Activated CD4-positive, alpha-beta memory T cell treated with anti-CD3 and anti-CD28 coated beads for 36 hours (primary cell): ENCODE results near the gene RASSF1. TPM values are rescaled to one million over a fixed set of nuclear protein-coding genes. Genes with fewer than 3 reads are reported as not detected.
A peak's percentile ranks its signal among the peaks of the same experiment; 100 is the strongest.

Source experiments
- CTCF ChIA-PET: fragments of 350-600 bp; sonication (Branson Sonifier 250); formaldehyde crosslinking; loops from one replicate; lab custom pipeline; 2021; ENCODE audit warnings: antibody characterized with exemption, inconsistent platforms; lab: Charles Lee
- POLR2A ChIA-PET: fragments of 350-600 bp; sonication (Branson Sonifier 250); formaldehyde crosslinking; loops from one replicate; lab custom pipeline; 2021; ENCODE audit warnings: antibody characterized with exemption; lab: Charles Lee
- DNase-seq: peaks from one replicate; pipeline ENCODE4 v3.0.0-alpha.2; 2020
- H3K27ac Mint-ChIP-seq: one replicate; pipeline ENCODE4 v1.8.0; 2021; ENCODE audit warnings: mixed read lengths
- H3K27me3 Mint-ChIP-seq: one replicate; pipeline ENCODE4 v1.8.0; 2021; ENCODE audit warnings: mixed read lengths
- H3K36me3 Mint-ChIP-seq: one replicate; pipeline ENCODE4 v1.8.0; 2021; ENCODE audit warnings: mixed read lengths
- H3K4me1 Mint-ChIP-seq: one replicate; pipeline ENCODE4 v1.8.0; 2021; ENCODE audit warnings: low read depth, mixed read lengths
- H3K4me3 Mint-ChIP-seq: one replicate; pipeline ENCODE4 v1.8.0; 2021; ENCODE audit warnings: mild to moderate bottlenecking, mixed read lengths
- H3K9me3 Mint-ChIP-seq: one replicate; pipeline ENCODE4 v1.8.0; 2021; ENCODE audit warnings: mixed read lengths
- intact Hi-C: fragments of 100-400 bp; cut with micrococcal nuclease; formaldehyde crosslinking; loops from one replicate; pipeline ENCODE4 v1.15.1; 2023
- total RNA-seq, 2 experiments: library from RNA; stranded (reverse); gene quantifications; one replicate each; pipeline ENCODE4 v1.2.3, GENCODE V29; 2021

RASSF1 gene
- total RNA-seq, 2 experiments from 2014 or later, result 48.8 to 52.6 TPM

DNA sequence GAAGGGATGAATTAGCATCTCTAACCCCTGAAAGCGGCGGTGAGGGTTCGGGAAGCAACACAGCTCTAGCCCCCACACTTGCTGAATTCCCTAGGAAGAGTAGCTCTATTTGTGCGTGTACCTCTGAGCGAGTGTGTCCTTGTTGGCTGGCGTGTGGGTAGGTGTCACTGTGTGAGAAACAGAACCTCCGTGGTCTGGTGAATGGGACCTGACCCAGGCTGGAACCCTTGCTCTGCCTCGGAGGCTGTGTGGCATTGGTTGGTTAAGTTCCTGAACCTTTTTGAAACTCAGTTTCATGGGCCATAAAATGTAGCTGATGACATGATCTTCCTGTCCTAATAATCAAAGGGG is 19.1 kb upstream of the RASSF1 start:
- POLR2A ChIA-PET, result interaction anchor here (0.8 to 1.5 kb wide), 2 partner anchors 9 to 22 kb away, joined by 3 to 6 read pairs; partner anchors contain the start of genes CYB561D2 and NPRL2
- no peaks in the 10 kb centered on the region for H3K27me3 Mint-ChIP-seq
- DNase-seq, result no peak
- CTCF ChIA-PET, result interaction anchor here (0.9 to 4.4 kb wide), 2 partner anchors 12 to 182 kb away, joined by 3 to 34 read pairs; no protein-coding TSS in a partner anchor
- peaks cover 20% of the 10 kb centered on the region for H3K36me3 Mint-ChIP-seq
- no peaks in the 10 kb centered on the region for H3K9me3 Mint-ChIP-seq
- intact Hi-C loops, result loop anchor here (1.0 to 10.0 kb wide), 7 partner anchors 8 to 1145 kb away; partner anchors contain the start of genes C3orf18, DCAF1, HEMK1 and HYAL3
- peak overlapping the region; percentile 86 for H3K27ac Mint-ChIP-seq
- H3K4me1 Mint-ChIP-seq, result peaks cover 39% of the 10 kb centered on the region
- peak overlapping the region; percentile 95 for H3K4me3 Mint-ChIP-seq

DNA sequence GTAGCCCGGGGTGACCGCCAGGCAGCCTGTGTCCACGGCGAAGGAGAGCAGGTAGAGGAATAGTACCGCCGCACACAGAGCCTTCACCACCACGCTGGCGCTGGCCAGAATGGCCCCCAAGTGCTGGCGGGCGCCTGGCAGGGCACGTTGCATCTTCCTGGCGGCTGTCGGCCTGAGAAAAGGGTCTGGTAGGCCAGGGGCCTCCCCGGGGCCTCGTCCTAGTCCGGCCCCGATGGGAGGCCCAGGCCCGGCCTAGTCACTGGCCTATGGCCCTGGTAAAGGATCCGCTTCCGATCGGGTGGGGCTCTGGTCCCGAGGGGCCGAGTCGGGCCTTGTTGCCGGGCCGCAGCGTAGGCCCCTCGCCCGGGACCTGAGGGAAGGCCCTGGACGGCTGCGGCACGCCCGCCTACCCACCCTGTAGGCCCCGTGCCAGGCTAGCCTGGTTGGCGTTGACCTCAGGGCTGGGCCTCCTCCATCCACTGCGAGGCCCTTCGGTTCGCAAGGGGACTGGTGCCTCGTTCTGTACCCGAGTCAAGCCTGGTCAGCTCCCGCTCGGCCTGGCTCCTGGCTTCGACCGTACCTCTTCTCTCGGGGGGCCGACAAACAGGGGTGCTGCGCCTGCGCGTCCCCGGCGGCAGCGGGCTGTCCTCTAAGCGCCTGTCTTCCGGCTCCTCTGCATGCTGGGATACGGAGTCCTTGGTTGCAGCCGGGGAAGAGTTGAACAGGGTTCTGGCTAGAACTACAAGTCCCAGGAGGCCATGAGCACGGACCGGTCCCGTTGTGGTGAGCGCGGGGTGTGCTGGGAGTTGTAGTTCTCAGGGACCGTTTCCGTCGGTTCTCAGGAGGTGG is 18.5 kb upstream of the RASSF1 start, which contains the start of gene TMEM115:
TSS of gene TMEM115 (minus strand) at position 611 of the 849 bp plus-strand sequence. CDS start at position 153, 458 bp downstream.
- H3K36me3 Mint-ChIP-seq, result peaks cover 23% of the 10 kb centered on the region
- POLR2A ChIA-PET, result interaction anchor here (0.8 to 1.5 kb wide), 2 partner anchors 8 to 22 kb away, joined by 3 to 6 read pairs; partner anchors contain the start of genes CYB561D2 and NPRL2
- peak within 1 kb of the TSS; percentile 86 for H3K27ac Mint-ChIP-seq
- peak within 1 kb of the TSS; percentile 95 for H3K4me3 Mint-ChIP-seq
- H3K9me3 Mint-ChIP-seq, result no peaks in the 10 kb centered on the region
- peaks cover 39% of the 10 kb centered on the region for H3K4me1 Mint-ChIP-seq
- CTCF ChIA-PET, result interaction anchor here (0.9 to 4.4 kb wide), 2 partner anchors 11 to 183 kb away, joined by 3 to 34 read pairs; no protein-coding TSS in a partner anchor
- peak; percentile 97 for DNase-seq
- H3K27me3 Mint-ChIP-seq, result no peaks in the 10 kb centered on the region
- intact Hi-C loops, result loop anchor here (1.0 to 10.0 kb wide), 7 partner anchors 8 to 1146 kb away; partner anchors contain the start of genes C3orf18, DCAF1, HEMK1 and HYAL3

DNA sequence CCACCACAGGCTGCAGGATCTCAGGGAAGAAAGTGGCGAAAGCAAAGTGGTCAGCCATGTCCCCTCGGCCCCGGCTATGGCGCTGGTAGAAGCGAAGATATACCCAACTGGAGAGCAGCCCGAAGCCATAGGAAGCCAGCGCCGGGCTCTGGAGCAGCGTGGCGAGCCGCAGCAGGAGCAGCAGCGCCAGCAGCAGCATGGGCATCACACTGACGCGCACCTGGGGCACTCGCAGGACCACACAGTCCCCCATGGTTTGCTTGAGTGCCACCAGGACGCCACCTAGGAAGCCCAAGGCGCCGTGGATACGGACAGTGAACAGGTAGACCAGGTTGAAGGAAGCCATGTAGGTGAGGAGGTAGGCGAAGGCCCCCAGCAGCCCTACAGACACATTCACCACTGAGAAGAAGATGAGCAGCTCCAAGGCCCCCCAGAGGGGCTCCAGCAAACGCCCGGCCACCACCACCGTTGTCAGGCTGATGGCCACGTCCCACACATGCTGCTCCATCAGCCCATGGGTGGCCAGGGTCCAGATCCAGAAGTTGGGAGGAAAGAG is 17.8 kb upstream of the RASSF1 start:
- POLR2A ChIA-PET, result no interaction called here
- Mint-ChIP-seq H3K27ac (peak overlapping the region; percentile 71), H3K9me3 (no peaks in the 10 kb centered on the region), H3K36me3 (peaks cover 24% of the 10 kb centered on the region), H3K4me1 (peaks cover 39% of the 10 kb centered on the region), H3K4me3 (peak overlapping the region; percentile 95), H3K27me3 (no peaks in the 10 kb centered on the region)
- DNase-seq, result no peak
- CTCF ChIA-PET, result interaction anchor here (4.4 kb wide), 1 partner anchor 10 kb away, joined by 34 read pairs; no protein-coding TSS in a partner anchor
- intact Hi-C loops, result loop anchor here (2.0 to 10.0 kb wide), 4 partner anchors 60 to 1146 kb away; partner anchors contain the start of genes C3orf18, DCAF1, HEMK1 and HYAL3

DNA sequence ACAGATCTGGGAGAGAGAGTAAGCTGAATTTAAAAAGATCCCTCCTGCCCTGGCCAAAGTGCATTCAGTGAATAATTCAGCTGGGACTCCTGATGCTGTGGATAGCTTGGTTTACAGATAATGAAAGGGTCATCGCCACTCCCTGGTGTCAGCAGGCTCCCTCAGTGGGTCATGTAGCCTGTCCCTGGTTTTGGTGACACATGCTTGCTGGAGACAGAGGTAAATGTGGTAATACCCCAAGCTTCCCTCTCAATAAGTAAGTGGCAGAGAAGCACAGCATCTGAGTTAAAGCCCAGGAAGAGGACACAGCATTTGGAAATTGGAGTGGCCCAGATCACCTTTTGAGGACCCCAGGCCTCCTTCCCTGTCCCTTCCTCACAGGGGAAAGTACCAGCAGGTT is 16.8 kb upstream of the RASSF1 start:
- Mint-ChIP-seq H3K4me1 (peaks cover 43% of the 10 kb centered on the region), H3K27ac (no peak overlapping the region), H3K4me3 (peak overlapping the region; percentile 95), H3K27me3 (no peaks in the 10 kb centered on the region), H3K36me3 (peaks cover 24% of the 10 kb centered on the region), H3K9me3 (no peaks in the 10 kb centered on the region)
- intact Hi-C loops, result loop anchor here (5.0 to 10.0 kb wide), 3 partner anchors 210 to 1147 kb away; partner anchors contain the start of genes C3orf18, DCAF1, HEMK1 and RBM15B
- no peak for DNase-seq
- ChIA-PET CTCF (interaction anchor here (0.8 to 4.4 kb wide), 5 partner anchors 9 to 259 kb away, joined by 3 to 34 read pairs (median 3); no protein-coding TSS in a partner anchor), POLR2A (interaction anchor here (1.1 to 1.6 kb wide), 3 partner anchors 9 to 20 kb away, joined by 3 to 5 read pairs (median 3); no protein-coding TSS in a partner anchor)

DNA sequence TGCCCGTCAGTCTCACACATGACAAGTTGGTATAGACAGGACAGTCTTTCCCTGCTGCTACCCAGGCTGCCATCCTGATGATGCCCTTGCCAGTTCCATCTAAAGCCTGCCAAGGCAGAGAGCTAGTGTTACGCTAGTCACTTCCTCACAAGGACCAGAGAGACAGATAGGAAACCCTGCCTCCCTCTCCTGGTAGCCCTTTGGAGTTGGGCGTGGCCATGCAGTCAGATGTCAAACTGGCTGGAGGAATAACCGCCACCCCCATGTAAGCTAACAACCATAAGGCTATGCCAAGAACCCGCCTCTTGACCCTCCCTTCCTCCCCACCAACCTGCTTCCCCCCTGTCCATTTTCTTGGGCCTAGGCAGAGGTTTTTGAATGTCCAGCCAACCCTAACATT is 15.9 kb upstream of the RASSF1 start:
- Mint-ChIP-seq H3K4me1 (peaks cover 48% of the 10 kb centered on the region), H3K36me3 (peaks cover 24% of the 10 kb centered on the region), H3K4me3 (no peak overlapping the region), H3K27me3 (no peaks in the 10 kb centered on the region), H3K27ac (no peak overlapping the region), H3K9me3 (no peaks in the 10 kb centered on the region)
- ChIA-PET POLR2A (interaction anchor here (1.4 to 1.6 kb wide), 3 partner anchors 8 to 20 kb away, joined by 3 to 5 read pairs (median 4); no protein-coding TSS in a partner anchor), CTCF (interaction anchor here (1.2 to 4.4 kb wide), 3 partner anchors 8 to 186 kb away, joined by 3 to 34 read pairs (median 3); no protein-coding TSS in a partner anchor)
- DNase-seq, result no peak
- intact Hi-C loops, result loop anchor here (5.0 to 10.0 kb wide), 3 partner anchors 211 to 1148 kb away; partner anchors contain the start of genes C3orf18, DCAF1, HEMK1 and RBM15B

DNA sequence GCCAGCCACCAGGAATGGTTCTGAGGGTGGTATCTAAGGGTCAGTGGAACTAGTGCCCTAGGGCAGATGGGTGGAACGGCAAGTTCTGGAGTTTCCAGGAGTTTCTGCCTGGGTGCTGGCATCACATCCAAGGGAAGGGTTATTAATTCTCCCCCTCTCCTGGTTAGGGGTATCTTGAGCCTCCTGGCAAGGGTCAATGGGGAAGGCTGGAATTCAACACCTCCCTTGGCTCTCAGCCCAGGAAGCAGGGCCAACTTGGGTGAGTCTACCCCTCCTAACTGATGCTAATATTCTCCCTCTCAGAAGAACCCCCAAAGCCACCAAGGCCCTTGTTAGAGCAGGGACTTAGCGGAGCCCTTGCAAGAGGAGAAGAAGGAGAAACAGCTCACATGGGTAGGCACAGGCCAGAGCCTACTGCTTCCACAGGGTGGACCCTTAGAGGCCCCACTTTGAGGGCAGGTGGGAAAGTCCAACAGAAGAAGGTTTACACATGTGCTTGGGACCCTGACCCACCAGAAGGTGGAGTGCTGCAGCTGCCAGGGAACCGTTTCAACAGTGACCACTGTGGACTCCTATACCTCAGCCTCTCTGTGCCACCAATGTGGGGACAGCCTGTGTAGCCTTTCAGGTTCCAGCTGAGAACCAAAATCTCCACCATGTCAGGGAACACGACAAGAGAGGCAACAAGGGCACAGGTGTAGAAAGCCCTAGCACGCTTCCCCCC is 15.4 kb upstream of the RASSF1 start:
- ChIA-PET POLR2A (interaction anchor here (1.5 to 1.6 kb wide), 2 partner anchors 17 to 19 kb away, joined by 4 to 5 read pairs; no protein-coding TSS in a partner anchor), CTCF (interaction anchor here (1.2 to 4.4 kb wide), 2 partner anchors 8 to 161 kb away, joined by 3 to 34 read pairs; no protein-coding TSS in a partner anchor)
- H3K27me3 Mint-ChIP-seq, result no peaks in the 10 kb centered on the region
- no peak overlapping the region for H3K4me3 Mint-ChIP-seq
- H3K36me3 Mint-ChIP-seq, result peaks cover 24% of the 10 kb centered on the region
- H3K9me3 Mint-ChIP-seq, result no peaks in the 10 kb centered on the region
- intact Hi-C loops, result loop anchor here (5.0 to 10.0 kb wide), 3 partner anchors 211 to 1149 kb away; partner anchors contain the start of genes C3orf18, DCAF1, HEMK1 and RBM15B
- peaks cover 54% of the 10 kb centered on the region for H3K4me1 Mint-ChIP-seq
- H3K27ac Mint-ChIP-seq, result no peak overlapping the region
- no peak for DNase-seq

DNA sequence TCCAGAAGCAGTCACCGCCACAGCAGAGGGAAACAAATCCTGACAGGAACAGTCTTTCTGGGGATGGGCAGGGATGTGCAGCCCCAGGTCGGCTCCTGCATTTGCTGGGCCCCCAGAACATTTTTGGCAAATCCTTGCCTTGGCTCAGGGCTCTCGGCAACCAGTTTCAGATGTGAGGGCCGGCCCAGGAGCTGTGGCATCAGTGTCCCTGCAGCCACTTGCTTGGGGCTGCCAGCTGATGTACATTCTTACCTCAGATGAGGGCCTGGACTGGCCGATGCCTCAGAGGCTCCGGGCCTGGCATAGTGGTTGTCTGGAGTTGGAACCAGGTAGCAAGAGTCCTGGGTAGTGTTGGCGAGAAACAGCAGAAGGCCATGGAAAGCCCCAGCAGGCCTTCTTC is 14.2 kb upstream of the RASSF1 start:
- ChIA-PET CTCF (interaction anchor here (1.0 to 2.9 kb wide), 3 partner anchors 14 to 1080 kb away, joined by 3 to 16 read pairs (median 7); partner anchors contain the start of gene RASSF1), POLR2A (interaction anchor here (1.2 to 2.2 kb wide), 2 partner anchors 17 to 62 kb away, joined by 4 to 16 read pairs; partner anchors contain the start of gene IFRD2)
- peaks cover 59% of the 10 kb centered on the region for H3K4me1 Mint-ChIP-seq
- no peak for DNase-seq
- H3K27me3 Mint-ChIP-seq, result no peaks in the 10 kb centered on the region
- peaks cover 24% of the 10 kb centered on the region for H3K36me3 Mint-ChIP-seq
- intact Hi-C loops, result loop anchor here (5.0 to 10.0 kb wide), 4 partner anchors 212 to 1150 kb away; partner anchors contain the start of genes C3orf18, CISH, DCAF1 and HEMK1
- no peaks in the 10 kb centered on the region for H3K9me3 Mint-ChIP-seq
- no peak overlapping the region for H3K27ac Mint-ChIP-seq
- no peak overlapping the region for H3K4me3 Mint-ChIP-seq

DNA sequence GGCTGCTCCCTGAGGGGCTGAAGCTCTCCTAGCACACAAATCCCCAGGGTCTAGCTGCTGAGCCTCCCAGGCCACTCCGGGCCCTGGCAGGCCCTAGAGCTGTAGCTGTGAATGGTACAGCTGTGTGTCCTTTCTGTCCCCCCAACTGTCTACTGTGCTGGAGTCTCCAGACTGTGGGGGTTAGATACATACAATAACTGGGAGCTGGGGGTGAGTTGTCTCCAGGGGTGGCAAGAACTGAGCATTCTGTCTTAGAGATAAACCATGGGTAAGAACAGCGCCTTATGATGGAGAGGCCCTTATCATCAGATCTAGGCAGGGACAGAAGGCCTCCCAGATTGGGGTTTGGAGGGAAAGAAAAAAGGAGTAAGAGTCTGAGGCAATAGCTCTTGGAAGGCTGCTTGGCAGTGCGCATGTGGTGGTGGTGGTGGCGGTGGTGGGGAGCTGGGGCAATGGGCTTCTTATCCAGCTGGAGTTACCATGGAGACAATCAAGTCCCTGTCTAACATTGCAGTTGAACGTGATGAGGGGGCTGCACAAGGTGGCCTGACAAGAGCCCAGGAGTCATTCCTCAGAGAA is 13.6 kb upstream of the RASSF1 start:
- Mint-ChIP-seq H3K4me3 (no peak overlapping the region), H3K4me1 (peaks cover 61% of the 10 kb centered on the region), H3K9me3 (no peaks in the 10 kb centered on the region), H3K27me3 (no peaks in the 10 kb centered on the region), H3K27ac (no peak overlapping the region), H3K36me3 (peaks cover 22% of the 10 kb centered on the region)
- no peak for DNase-seq
- ChIA-PET CTCF (interaction anchor here (0.9 to 2.9 kb wide), 5 partner anchors 11 to 1080 kb away, joined by 3 to 16 read pairs (median 4); partner anchors contain the start of gene RASSF1), POLR2A (interaction anchor here (1.0 to 2.2 kb wide), 4 partner anchors 13 to 61 kb away, joined by 3 to 16 read pairs (median 4); partner anchors contain the start of genes IFRD2, RASSF1 and TUSC2)
- intact Hi-C loops, result loop anchor here (5.0 to 10.0 kb wide), 3 partner anchors 258 to 1151 kb away; partner anchors contain the start of genes CISH, DCAF1 and RBM15B

DNA sequence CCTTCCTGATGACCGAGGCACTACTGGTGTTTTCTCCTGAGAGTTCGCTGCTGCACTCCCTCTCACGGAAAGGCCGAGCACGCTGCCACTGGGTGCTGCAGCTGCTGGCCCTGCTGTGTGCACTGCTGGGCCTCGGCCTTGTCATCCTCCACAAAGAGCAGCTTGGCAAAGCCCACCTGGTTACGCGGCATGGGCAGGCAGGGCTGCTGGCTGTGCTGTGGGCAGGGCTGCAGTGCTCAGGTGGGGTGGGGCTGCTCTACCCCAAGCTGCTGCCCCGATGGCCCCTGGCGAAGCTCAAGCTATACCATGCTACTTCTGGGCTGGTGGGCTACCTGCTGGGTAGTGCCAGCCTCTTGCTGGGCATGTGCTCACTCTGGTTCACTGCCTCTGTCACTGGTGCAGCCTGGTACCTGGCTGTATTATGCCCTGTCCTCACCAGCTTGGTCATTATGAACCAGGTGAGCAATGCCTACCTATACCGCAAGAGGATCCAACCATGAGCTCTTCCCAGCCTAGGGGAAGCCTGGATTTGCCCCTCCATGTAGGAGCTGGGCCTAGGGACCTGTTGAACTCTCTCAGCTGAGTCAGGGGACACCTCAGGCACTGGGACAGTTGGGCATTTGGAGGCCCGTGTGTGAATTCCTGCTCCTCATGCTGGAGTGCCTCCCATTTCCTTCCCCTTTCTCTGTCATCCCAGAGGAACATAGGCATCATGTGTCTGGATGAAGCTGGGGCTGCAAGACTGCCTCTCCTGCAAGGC is 12.8 kb upstream of the RASSF1 start:
- ChIA-PET POLR2A (interaction anchor here (0.9 to 2.2 kb wide), 4 partner anchors 13 to 257 kb away, joined by 3 to 16 read pairs (median 4); partner anchors contain the start of genes RASSF1 and TUSC2), CTCF (interaction anchor here (0.6 to 2.9 kb wide), 6 partner anchors 8 to 32 kb away, joined by 3 to 16 read pairs (median 4); partner anchors contain the start of gene RASSF1)
- peak overlapping the region; percentile 58 for H3K27ac Mint-ChIP-seq
- no peak for DNase-seq
- H3K9me3 Mint-ChIP-seq, result no peaks in the 10 kb centered on the region
- H3K4me3 Mint-ChIP-seq, result no peak overlapping the region
- peaks cover 23% of the 10 kb centered on the region for H3K36me3 Mint-ChIP-seq
- H3K27me3 Mint-ChIP-seq, result no peaks in the 10 kb centered on the region
- H3K4me1 Mint-ChIP-seq, result peaks cover 69% of the 10 kb centered on the region
- intact Hi-C loops, result loop anchor here (5.0 to 10.0 kb wide), 3 partner anchors 259 to 1151 kb away; partner anchors contain the start of genes CISH, DCAF1 and RBM15B
